ENCODE measurements around the gene CFAP157.

The CFAP157 gene

GRCh38 chr9:127706836-127707241, at the start of gene CFAP157:
TSS of gene CFAP157 (plus strand) at chr9:127706988. CDS start at chr9:127707032, 44 bp downstream.
- no peak for FAIRE-seq

- FAIRE-seq, result no peak
Measured at GRCh38 chr9:127658428-127658827, 48.4 kb upstream of the CFAP157 start.

DNA sequence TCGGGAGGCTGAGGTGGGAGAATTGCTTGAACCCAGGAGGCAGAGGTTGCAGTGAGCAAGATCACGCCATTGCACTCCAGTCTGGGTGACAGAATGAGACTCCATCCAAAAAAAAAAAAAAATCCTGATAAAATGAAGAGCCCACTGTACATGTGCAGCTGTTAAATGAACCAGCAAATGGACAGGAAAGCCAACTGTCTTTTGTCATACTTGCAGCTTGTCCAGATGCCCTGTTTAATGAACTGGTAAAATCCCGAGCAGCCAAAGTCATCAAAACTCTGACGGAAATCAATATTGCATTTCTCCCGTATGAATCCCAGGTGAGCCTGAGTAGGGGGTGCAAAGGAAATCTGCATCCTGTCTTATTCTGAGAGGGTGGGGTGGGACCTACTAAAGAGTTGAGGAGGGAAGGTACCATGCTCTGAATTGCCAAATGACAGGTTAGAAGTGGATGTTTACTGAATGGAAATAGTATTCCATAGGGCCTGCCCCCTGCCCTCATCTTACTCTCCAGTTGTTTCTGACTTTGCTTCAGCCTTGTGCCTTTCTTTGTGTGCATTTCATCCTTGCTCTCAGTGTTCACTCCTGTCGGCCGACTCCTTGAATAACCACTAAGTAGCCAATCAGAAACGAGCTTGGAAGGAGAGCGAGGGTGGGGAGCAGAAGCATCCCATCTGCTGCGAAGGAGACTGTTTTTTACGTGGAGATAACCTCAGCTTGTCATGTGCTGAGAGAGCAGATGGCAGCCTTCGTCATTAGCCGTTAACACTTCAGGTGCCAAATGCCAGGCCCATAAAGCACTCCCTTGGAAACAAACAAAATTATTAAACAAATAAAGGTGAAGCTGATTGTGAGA, 45.7 kb upstream of the CFAP157 start:
- FAIRE-seq, result no peak

DNA sequence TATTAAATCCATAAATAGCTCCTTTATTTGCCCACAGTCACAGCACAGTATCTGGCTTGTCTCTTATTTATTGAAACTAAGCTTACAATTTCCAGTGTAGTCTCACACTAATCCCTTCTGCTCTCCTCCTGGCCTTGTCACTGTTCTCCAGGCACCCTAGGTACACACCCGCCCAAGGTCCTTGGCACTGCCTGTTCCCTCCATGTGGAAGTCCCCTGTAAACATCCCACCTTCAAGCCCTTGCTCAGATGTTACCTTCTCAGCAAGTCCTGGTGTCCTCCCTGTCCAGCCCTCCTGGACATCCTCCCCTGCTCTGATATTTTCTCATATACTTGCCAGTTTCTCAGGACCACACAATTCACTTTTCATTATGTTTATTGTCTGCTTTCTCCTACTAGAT, 44.2 kb upstream of the CFAP157 start:
- no peak for FAIRE-seq

DNA sequence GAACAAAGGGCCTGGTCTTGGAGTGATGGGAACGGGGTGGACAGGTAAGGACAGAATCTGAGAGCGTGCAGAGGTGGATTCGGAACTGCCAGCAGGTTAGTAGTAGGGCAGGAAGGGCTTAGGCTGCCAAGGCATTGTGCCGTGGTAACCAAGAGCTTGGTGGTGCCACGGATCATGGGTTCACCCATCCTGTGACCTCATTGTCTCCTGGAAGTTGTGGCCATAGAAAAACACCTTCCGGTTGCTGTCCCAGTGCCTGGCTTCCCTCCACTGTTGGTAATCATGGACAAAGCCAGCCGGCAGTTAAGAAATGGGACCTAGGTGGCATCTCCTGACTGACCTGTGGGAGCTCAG, 42.5 kb upstream of the CFAP157 start:
- no peak for FAIRE-seq

- FAIRE-seq, result no peak
Measured at GRCh38 chr9:127664678-127665507, 41.9 kb upstream of the CFAP157 start.

DNA sequence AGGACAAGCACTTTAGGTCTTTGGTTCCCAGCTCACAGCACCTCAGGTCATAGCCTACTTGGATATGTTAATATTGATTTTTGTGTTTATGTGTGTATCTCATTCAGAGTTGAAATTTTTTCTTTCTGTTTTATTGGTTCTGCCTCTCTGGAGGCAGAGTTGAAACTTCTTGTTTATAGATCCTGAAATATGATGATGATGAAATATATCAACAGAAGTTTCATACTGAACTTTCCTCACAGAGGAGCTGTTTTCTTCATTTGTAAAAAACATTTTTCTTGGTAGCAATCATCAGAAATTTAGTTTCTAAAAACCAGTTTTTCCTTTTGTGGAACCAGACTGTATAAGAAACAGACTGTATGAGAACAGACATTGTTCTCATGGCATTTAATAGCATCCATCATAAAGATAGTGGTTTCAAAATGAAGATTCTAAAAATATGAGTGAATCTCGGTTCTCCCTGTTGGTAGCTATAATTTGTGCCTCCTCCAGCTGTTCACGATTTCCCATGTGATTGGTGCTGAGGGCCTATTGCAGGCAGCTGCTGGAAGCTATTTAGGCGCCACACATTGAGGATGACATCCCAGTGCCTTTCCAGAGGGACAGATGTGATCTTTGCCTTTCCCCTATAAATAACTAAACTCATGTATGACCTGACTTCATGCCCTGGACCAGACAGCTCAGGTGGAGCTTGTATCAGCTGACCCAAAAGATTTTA, 39.5 kb upstream of the CFAP157 start:
- FAIRE-seq, result no peak

GRCh38 chr9:127667906-127668305, 38.9 kb upstream of the CFAP157 start:
- no peak for FAIRE-seq

DNA sequence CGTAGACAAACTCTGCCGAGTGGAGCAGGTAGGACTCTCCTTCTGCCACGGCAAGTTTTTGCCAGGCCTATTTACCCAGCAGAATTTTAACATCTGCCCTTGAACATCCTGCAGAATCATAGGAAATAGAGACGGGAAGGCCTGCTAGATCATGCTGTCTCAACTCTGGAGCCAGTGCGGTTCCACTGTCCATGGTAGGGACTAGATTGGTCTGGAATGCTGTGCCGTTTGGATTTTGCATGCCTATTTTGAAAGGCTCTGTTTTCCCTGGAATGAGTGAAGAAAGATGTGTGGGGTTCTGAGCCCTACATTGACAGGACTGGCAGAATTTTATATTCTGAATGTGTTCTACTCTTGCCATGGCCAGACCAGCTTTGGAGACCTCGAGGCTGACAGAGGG, 33.6 kb upstream of the CFAP157 start:
- no peak for FAIRE-seq

DNA sequence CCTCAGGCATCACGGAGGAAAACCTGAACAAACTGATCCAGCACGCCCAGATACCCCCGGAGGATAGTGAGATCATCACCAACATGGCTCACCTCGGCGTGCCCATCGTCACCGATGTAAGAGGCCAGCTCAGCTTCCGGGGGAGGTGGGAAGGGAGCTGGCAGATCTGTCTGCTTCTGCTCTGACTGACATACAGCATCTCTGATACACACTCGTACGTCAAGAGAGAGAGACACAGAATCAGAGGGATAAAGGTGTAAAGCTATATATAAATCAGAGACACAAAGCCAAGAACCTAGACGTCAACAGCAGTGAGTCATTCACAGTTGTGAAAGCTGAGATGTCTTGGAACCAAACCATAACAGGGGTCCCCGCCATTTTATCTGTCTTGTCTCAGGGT, 30.1 kb upstream of the CFAP157 start:
- no peak for FAIRE-seq

DNA sequence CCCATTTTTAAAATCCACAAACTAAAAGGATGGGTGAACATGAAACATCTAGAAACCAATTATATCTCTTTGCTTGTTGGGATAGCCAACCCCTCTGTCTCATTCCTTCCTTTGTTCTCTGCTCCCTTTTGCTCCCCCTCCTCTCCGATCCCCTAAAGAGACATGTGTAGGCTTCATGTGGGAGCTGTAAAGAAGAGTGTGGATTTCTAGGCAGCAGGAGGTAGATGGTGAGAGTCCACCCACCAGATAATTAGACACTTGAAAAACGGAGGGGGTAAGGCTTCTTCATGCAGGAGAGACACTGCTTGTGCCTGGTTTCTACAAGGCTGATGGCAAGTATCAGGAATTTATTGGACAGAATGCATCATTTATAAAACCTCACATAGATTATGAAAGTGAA, 27.3 kb upstream of the CFAP157 start:
- FAIRE-seq, result no peak

- FAIRE-seq, result no peak
Measured at GRCh38 chr9:127680226-127680625, 26.6 kb upstream of the CFAP157 start.

DNA sequence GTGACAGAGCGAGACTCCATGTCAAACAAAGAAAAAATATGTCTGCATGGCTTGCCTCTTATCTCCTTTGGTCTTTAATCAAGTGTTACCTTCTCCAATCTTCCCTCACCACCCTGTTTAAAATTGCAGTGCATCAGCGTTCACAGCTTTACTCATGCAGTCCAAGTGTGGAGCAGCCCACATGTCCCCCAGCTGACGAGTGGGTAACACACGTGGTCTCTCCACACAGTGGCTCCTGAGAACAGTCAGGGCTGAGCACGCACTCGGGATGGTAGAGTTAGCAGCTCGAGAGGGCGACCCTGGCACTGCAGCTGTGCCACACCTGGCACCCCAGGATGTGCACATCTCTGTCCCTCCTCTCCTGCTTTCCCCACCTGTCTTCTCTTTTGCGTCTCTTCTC, 25.9 kb upstream of the CFAP157 start:
- FAIRE-seq, result no peak

- FAIRE-seq, result no peak
Measured at GRCh38 chr9:127682351-127683136, 24.2 kb upstream of the CFAP157 start.

- FAIRE-seq, result no peak
Measured at GRCh38 chr9:127683723-127684122, 23.1 kb upstream of the CFAP157 start.

DNA sequence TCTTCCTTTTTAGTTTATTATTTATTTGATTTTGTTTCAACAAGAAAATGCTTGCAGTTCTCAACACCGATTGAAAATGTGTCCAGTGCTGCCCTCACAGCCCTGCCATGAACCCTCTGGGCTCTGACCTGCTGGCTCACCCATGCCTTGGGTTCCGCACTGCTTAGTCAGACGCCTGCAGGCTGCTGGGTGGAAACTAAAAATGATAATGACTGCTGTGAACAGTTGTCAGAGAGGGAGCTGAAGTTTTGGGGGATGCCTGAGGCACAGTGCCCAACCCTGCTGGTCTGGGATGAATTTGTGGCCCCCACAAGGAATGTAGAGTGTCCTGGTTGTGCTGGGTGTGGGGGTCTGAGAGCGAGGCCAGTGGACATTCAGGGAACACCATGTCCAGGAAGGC, 22.2 kb upstream of the CFAP157 start:
- no peak for FAIRE-seq

DNA sequence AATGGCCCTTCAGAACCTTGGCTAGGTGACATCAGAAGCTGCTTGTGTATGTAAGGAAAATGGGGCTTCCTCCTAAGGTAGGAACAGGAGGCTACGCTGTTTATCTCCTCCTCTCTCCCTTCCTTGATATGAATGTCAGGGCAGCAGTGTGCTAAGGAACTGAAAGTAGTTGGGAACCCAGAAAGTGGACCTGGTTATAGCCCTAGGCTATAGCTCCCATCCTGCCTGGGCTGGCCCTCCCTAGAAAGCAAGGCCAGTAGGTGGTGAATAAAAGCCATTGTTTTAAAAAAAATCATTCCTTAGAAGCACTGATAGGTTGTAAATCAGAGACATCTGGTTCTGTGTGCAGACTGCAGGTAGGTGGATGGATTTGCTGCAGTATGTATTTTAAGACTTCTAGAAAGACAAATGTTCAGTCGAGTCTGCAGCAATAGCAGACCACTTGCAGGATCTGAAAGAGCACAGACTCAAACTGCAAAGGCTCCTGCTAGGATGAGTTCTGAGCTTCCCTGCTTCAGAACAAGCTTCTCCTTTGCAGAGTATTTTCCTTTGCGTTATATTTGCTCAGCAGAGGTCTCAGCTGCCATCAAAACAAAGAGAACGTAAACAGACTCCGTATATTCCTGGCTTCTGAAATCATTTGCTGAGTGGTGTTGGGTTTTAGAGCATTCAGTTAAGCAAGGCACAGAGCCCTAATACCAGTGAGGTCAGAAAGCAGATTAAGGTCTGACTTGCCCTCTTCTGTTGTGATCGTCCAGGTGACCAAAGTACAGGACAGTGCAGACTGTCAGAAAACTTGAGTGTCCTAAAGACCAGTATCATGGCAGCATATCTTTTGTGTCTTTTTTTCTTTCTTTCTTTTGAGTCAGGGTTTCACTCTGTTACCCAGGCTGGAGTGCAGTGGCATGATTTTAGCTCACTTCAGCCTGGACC, 20.1 kb upstream of the CFAP157 start:
- FAIRE-seq, result no peak

DNA sequence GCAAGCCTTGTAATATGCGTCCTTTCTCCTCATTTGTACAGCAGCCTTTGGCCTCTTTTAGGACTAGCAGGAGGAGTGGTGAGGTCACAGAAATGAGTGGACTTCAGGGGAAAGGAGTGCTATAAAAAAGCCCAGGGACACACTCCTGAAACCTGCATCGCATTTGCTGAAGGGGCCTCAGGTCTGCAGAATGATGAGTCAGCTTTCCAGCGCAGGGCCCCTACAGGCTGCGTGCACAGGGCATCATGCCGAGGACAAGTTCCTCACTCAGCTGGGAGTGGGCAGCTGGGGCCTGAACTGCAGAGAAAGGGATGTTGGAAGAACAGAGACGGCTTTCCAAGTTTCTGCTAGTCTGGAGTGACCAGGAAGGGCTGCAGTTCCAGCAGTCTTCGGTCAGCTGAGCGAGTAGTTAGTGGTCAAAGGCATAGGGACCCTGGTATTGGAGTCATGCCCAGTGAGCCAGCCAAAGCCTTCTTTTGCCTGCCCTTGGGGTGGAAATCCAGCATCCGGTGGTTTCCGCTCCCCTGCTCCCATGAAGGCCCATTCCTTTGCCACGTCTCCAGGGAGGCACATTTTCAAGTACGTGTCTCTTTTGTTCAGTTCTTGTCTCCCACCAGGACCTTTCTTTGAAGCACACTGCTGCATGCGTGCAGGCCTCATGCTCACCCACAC, 17.3 kb upstream of the CFAP157 start:
- no peak for FAIRE-seq

- no peak for FAIRE-seq
Measured at GRCh38 chr9:127690735-127691134, 16.1 kb upstream of the CFAP157 start.

GRCh38 chr9:127692071-127692470, 14.7 kb upstream of the CFAP157 start:
- no peak for FAIRE-seq

GRCh38 chr9:127693143-127693542, 13.6 kb upstream of the CFAP157 start:
- no peak for FAIRE-seq

All from TTC549 (cell line).